PC-3 (cell line): ENCODE results near the gene GPC5.

ENCODE experiments used
- CTCF ChIP-seq: fragments of 300-600 bp; sonication (generic); conservative IDR thresholded peaks from 2 replicates; pipeline ENCODE4 v1.5.1; 2017; ENCODE audit warnings: antibody characterized with exemption, low read depth, mild to moderate bottlenecking, low read length
- EZH2phosphoT487 ChIP-seq: fragments of 300-600 bp; sonication (generic); IDR thresholded peaks from 2 replicates; pipeline ENCODE4 v1.6.1; 2018; ENCODE audit warnings: mild to moderate bottlenecking, antibody characterized with exemption, low read length, borderline replicate concordance

GRCh38 chr13:91510058-91510457 lies 111.6 kb downstream of the GPC5 start:
- TF ChIP-seq CTCF (no peak), EZH2phosphoT487 (no peak)
